SK-N-SH (cell line): ENCODE data around the gene MYOCD.

Experiments used
- CTCF ChIP-seq: fragments of 200-600 bp; sonication (generic); IDR thresholded peaks from 2 replicates; pipeline ENCODE4 v1.6.1; 2017; ENCODE audit warnings: antibody characterized with exemption, mild to moderate bottlenecking, moderate library complexity
- EZH2phosphoT487 ChIP-seq: fragments of 200-600 bp; sonication (generic); IDR thresholded peaks from 2 replicates; pipeline ENCODE4 v1.6.1; 2017; ENCODE audit warnings: low read depth, mixed run types, mild to moderate bottlenecking, antibody characterized with exemption, moderate library complexity, borderline replicate concordance
- FOSL2 ChIP-seq: IDR thresholded peaks from 2 replicates; pipeline ENCODE4 v1.4.0; 2012; ENCODE audit warnings: low read depth, mild to moderate bottlenecking, moderate library complexity, borderline replicate concordance
- JUND ChIP-seq: IDR thresholded peaks from 2 replicates; pipeline ENCODE4 v1.4.0; 2012
- RAD21 ChIP-seq: IDR thresholded peaks from 2 replicates; pipeline ENCODE4 v1.6.1; 2012; ENCODE audit warnings: mild to moderate bottlenecking, low read length
- YY1 ChIP-seq: IDR thresholded peaks from 2 replicates; pipeline ENCODE4 v1.4.0; 2012; ENCODE audit warnings: low read depth, mild to moderate bottlenecking
- TF ChIP-seq, protein P1 (sequence below): IDR thresholded peaks from 2 replicates; pipeline ENCODE4; 2012
- TF ChIP-seq, protein P2 (sequence below): fragments of 150-350 bp; IDR thresholded peaks from 2 replicates; pipeline ENCODE4 v1.6.1; 2017; ENCODE audit warnings: antibody characterized with exemption, low read length, low read depth, borderline replicate concordance

- TF ChIP-seq JUND (no peak), CTCF (no peak), FOSL2 (no peak), RAD21 (no peak), YY1 (no peak), EZH2phosphoT487 (no peak)
- TF ChIP-seq, protein P1, sequence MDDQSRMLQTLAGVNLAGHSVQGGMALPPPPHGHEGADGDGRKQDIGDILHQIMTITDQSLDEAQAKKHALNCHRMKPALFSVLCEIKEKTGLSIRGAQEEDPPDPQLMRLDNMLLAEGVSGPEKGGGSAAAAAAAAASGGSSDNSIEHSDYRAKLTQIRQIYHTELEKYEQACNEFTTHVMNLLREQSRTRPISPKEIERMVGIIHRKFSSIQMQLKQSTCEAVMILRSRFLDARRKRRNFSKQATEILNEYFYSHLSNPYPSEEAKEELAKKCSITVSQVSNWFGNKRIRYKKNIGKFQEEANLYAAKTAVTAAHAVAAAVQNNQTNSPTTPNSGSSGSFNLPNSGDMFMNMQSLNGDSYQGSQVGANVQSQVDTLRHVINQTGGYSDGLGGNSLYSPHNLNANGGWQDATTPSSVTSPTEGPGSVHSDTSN = no peak
- TF ChIP-seq, protein P2, sequence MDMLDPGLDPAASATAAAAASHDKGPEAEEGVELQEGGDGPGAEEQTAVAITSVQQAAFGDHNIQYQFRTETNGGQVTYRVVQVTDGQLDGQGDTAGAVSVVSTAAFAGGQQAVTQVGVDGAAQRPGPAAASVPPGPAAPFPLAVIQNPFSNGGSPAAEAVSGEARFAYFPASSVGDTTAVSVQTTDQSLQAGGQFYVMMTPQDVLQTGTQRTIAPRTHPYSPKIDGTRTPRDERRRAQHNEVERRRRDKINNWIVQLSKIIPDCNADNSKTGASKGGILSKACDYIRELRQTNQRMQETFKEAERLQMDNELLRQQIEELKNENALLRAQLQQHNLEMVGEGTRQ = no peak
These were observed 7.3 kb downstream of the MYOCD start for GRCh38 chr17:12672947-12673346.
